Erythroblast (primary cell): Measurements from ENCODE around the gene NCK2.
"Not testable (repeated sequence)": the region's sequence is repeated elsewhere in the genome, so short reads cannot be mapped to it uniquely, and the experiment has no call there.

Experiments used
- DNase-seq, 2 experiments: peaks; one replicate each; lab custom pipeline; 2025; lab: John Stamatoyannopoulos, UW
- GATA1 ChIP-seq: IDR thresholded peaks from 2 replicates; pipeline ENCODE4 v1.6.1; 2011; ENCODE audit warnings: low read depth, mild to moderate bottlenecking, control low read depth, low read length, moderate library complexity
- POLR2A ChIP-seq: IDR thresholded peaks from 2 replicates; pipeline ENCODE4 v1.6.1; 2011; ENCODE audit warnings: mild to moderate bottlenecking, low read length

The NCK2 gene

DNA sequence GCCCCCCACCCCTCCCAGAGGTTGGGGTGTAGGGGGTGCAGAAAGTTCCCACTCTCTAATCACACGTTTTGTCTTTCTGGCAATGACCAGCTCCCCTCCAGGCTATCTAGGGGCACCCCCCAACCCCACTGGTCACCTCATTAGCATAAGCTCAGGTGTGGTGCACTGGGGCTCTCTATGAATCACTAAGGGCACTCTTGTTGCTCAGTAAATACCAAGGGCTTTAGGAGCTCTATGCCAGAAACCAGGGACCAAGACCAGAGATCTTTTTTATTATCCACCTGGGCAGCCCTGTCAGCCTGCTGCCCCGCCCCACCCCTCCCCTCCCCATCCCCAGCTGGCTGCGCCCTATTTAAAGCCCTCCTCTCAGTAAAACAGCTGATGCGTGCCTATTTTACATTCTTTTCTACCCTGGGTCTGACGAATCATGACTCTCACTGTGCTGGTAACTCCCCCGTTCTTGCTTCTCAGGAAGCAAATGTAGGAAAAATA lies 24.3 kb downstream of the NCK2 start:
- TF ChIP-seq POLR2A, result no peak
- no peak for DNase-seq

DNA sequence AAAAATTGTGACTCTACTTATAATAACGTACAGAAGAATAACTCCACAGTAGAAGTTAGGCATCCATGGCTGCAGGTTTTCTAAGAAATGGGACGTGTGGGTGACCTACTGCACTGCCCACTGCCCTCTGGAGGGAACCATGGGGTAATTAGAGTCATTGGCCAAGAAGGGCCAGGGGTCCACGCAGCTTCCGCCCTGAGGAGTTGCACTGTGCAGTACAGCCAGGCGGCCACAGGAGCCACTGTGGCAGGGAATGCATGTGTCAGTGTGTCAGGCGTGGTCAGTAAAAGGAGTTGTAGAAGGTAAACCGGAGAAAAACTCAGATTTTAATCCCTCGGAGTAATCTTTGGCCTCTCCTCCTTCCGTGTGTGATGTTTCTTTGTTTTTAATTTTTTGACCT lies 24.8 kb downstream of the NCK2 start:
- TF ChIP-seq POLR2A (no peak), GATA1 (no peak)
- no peak for DNase-seq

DNA sequence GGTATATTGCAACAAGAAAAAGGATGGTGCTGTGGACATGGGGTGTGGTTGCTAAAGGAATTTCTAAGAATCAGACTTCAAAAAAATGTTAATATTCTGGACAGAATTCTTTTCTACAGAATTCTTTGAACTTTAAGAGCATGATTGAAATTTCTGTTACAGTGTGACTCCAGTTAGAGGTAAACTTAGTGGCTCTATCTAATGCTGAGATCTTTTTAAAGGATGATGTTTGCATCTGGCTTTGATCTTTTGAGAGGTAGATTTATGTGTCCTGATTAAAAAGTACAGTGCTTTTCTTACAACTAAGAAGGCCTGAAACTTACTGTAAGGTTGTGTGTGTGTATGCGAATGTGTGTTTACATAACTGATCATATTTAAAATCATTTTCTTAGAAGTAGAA lies 25.4 kb downstream of the NCK2 start:
- no peak for TF ChIP-seq POLR2A
- TF ChIP-seq GATA1, result no peak
- no peak for DNase-seq

DNA sequence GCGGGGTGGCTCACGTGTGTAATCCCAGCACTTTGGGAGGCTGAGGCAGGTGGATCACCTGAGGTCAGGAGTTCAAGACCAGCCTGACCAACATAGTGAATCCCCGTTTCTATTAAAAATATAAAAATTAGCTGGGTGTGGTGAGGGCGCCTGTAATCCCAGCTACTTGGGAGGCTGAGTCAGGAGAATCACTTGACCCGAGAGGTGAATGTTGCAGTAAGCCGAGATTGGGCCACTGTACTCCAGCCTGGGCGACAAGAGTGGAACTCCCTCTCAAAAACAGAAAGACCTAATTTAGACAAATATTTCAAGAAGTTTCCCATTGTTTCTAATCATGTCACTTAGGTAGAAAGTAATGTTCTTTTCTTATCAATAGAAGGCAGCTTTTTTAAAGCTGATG lies 26.6 kb downstream of the NCK2 start:
- DNase-seq, result not testable (repeated sequence)

DNA sequence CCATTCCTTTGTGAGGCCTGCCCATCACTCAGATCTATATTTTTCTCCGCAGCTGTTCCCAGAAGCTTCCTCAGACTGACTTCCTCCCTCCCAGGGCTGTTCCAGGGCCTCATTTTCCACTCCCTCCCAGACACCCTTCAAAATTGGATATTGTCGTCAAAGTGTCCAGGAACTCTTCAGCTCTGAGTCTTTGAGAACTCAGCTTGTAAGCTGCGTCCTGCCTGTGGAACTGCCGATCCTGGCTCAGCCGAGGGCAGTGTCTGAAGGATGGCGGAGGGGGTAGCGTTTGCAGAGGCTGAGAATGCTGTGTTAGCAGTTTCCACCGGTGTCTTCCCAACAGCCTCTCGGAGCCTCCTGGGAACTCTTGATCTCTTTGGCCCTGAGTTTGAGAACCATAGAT lies 27.1 kb downstream of the NCK2 start:
- no peak for TF ChIP-seq POLR2A
- TF ChIP-seq GATA1, result no peak
- DNase-seq, result no peak

DNA sequence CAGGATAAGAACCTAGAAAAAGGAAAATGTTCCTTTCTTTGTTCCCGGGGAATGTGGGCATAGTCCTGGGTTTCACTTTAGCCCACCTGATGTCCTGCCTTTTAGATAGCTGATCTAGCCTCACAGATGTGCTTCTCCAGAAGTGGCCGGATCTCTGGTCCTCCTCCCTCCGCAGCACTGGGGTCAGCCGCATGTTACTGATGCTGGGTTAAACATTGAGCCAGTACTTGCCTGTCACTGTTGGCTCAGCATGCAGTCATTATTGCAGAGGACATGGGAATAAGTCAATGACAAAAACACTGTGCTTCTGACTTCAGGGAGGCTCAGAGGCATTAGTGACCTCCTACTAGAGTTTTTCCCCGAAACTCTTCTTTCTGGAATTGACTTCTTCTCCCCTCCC lies 27.6 kb downstream of the NCK2 start:
- TF ChIP-seq POLR2A, result no peak
- TF ChIP-seq GATA1, result no peak
- no peak for DNase-seq

DNA sequence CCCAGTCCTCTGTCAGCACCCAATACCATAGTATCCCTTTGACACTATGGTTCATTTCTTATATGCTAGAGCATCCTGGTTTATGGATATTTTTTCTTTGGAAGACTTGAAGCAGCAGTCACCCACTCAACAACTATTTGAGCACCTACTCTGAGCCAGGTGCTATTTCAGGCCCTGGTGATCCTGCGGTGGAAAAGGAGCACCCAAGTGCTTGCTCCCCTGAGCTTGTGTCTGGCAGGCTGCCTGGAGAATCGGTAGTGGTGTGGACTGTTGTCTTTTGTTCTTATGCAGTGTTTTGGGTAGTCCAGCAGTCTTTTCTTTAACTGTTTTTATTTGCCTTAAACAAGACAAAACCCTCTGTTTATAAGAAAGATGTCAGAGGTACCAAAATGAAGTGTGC lies 28.9 kb downstream of the NCK2 start:
- no peak for DNase-seq
- TF ChIP-seq GATA1 (no peak), POLR2A (no peak)

DNA sequence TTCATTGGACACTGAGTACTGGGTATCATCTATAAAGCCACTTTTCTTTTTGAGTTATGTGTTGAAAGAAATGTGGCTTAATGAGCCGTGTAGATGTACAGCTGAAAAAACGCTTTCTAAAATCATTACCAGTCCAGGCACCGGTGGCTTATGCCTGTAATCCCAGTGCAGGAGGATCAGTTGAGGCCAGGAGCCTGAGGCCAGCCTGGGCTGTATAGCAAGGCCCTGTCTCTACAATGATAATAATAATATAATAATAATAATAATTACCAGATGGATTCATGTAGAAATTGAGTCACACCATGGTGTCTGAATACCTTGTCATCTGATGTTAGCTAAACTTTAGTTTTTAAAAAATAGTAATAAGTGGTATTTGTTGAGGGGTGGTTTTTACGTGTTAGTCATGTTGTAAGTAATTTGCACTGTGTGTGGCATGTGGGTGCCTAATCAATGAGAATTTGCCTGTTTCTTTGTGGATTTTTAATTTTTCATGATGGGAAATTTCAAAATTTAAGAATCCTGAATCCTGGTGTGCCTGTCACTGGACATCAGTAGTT lies 30.1 kb downstream of the NCK2 start:
- DNase-seq, result no peak
- TF ChIP-seq POLR2A (no peak), GATA1 (no peak)

DNA sequence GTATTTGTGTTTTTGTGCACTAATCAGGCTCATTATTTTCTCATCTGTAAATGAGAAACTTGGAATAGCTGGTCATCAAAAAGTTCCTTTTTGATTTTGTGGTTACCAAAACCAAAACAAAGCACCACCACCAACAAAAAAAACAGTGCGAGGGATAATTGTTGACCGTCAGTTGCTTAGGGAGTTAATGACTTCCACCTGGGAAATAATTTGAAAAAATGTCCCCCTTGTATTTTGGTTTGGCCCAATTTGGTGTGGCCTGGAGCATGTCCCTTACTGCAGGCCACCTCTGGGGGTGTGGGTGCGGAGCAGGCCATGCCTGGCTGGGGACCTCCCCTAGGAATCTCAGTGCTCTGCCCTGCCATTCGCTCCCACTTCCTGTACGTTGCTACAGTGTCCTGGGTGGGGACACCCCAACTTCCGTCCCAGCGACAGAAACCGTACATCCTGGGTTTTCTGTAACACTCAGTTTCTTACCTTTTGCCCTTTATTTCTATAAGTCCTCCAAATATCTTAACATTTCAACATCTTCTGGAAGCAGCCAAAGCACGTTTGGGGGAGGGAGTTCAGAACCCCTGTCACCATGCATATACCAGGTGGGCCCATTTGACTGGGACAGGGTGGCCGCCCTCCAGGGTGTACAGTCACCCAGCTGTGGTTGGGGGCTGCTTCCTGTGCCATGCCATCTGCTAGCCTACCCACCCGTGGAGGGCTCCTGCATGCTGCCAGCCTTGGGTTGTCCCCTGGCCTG lies 31.3 kb downstream of the NCK2 start:
- TF ChIP-seq POLR2A, result no peak
- TF ChIP-seq GATA1, result no peak
- no peak for DNase-seq

DNA sequence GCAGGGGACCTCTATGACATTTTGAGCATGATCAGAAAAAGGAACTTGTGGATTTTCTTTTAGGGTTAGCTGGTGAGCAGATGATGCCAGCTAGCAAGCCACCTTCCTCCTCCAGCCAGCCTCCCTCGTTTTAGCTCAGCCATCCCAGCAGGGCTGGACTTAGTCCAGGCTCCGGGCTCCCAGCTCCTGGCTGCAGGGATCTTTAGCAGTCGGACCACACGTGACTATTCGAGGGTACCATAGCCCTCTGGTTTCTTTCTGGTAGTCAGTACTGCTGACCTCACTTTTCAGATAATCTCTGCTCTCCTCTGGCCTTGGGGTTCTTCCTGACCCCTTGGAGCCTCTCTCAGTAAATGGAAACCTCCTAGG lies 31.8 kb downstream of the NCK2 start:
- DNase-seq, result no peak
- no peak for TF ChIP-seq GATA1
- TF ChIP-seq POLR2A, result no peak

DNA sequence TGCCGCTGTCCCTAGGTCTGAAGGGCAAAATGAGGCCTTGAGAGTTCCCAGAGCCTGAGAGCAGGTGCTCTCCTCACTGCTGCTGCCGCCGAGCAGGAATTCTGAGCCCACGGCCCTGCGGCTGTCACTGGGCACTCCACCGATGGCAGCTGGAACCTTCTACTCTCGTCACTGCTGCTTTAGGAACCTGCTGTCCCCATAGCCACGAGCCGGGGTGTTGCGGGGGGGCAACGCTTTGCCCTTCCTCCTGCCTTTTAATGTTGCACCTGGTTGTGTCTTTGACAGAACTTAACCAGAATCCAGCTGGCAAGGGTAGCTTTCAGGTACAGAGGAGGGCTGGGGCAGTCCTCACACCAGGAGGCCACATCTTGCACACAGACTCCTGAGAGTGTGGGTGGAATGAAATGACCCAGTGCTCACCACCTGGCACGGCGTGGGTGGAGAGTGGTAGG lies 32.3 kb downstream of the NCK2 start:
- no peak for DNase-seq
- no peak for TF ChIP-seq POLR2A
- no peak for TF ChIP-seq GATA1

DNA sequence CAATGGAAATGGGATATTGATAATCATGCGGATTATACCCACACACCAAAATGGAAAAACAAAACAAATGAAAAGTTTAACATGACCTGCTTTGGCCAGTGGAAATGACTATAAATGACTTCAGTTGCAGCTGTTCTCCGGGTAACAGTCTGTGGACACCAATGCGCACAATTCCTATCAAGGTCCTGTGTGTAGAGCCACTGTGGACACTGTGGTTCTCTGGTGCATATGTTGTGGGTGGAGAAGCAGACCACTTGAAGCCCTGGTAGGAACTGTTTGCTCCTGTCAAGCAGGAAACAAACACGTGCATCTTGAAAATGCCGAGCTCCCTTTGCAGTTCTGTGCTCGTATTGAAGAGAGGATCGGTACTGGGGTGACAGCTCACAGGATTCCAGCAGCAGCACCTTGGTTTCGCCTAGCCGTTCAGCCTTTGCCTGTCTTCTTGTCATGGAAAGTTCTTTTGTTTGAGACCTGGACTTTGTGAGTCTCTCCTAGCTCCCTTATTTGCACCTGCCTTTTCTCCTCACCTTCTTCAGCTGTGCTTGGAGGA lies 32.9 kb downstream of the NCK2 start:
- DNase-seq, result no peak
- TF ChIP-seq POLR2A, result no peak

DNA sequence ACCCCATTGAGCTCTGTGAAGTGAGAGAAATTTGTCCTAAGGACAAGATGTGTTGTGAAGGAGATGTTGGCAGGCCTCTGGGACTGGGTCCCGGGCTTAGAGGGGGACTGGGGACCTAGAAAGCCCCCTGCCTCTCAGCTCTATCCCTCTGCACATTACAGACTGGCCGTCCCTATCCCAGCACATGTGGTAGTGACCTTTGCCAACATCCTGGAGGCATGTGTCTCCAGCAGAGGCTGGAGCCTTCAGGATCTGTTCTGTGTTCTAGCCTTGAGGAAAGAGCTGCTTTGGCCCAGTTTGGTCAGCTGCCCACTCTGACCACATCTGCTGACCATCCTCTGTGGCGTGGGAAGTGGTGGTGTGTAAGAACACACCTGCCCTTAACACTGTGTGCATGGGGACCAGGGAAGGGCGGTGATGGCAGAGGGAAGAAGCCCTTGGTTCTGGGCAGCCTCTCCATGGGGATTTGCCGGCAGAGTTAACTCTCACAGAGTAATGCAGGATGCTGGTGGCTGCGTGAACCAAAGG lies 33.4 kb downstream of the NCK2 start:
- DNase-seq, result no peak
- no peak for TF ChIP-seq POLR2A
- no peak for TF ChIP-seq GATA1

DNA sequence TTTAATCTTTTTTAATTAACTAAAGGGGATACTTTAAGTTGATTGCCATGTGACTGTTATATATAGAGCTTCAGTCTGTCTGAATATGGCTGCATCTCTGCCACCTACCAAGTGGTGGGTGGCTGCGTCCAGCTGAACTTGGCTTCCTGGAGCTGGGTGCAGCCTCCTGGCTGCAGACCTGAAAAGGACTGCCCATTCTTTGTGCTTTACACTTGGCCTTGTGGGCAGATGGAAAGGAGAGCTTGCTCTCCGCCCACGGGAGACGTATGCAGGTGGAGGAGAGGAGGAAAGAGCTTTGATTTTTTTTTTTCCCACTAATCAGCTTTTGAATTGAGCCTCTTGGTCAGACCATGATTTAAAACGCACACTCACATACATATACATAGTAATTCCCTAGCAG lies 34.7 kb downstream of the NCK2 start:
- TF ChIP-seq GATA1, result no peak
- TF ChIP-seq POLR2A, result no peak

More for the DNA sequence above, 34.7 kb downstream of the NCK2 start:
- no peak for DNase-seq
